ENCODE results near the gene SOX18.

DNA sequence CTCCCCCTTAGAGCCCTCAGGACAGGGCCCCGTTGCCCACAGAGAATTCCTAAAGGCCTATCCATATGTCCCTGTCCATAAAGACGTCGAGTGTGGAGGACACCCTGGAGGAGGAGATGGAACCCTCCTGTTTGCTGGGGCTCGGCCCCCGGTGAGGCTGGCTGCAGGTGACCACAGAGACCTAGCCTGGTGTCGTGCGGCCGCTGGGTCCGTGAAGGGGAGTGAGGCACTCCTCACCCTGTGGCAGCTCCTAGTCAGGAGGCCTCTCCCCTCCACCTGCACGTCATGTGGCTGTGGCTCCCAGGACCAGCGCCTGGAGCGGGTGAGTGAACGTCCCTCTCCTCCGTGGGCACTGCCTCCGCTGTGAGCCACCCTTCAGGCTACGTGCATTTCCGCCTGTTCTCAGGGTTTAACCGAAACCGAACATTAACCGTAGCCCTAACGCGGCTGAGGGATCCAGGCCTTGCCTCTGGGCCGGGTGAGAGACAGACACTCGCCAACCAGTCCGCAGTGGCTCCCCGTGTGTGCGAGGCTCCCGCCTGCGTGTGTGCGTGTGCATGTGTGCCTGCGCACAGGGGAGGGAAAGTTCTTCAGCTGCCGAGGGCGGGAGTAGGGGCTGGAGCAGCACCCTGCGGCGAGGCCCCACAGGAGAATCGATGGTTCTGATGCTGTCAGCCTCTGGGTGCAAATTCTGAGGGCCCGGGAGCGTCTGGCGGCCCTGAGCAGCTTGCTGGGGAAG, 7.6 kb upstream of the SOX18 start:
- TF ChIP-seq POLR2AphosphoS5 (IDR thresholded peaks at IDR 0.05; ENCODE audit: low read depth, low read length), result no peak
- TF ChIP-seq POU2F2 (IDR thresholded peaks at IDR 0.05; ENCODE audit: low read depth, low read length), result no peak
